LNCaP clone FGC (cell line): ENCODE data around the gene LDB1.

ENCODE experiments used
- DNase-seq: peaks from one replicate; pipeline ENCODE4 v3.0.0-alpha.2; 2011; ENCODE audit warnings: low read depth
- H3K4me3 ChIP-seq: 2 replicates; pipeline ENCODE4 v1.5.1; 2011; ENCODE audit warnings: mild to moderate bottlenecking, low read depth, low read length, control low read depth
- CTCF ChIP-seq: IDR thresholded peaks from 2 replicates; pipeline ENCODE4 v1.5.1; 2012; ENCODE audit warnings: mild to moderate bottlenecking; ENCODE audit not compliant: control insufficient read depth, insufficient read depth; ENCODE audit errors: extremely low read depth

The LDB1 gene

DNA sequence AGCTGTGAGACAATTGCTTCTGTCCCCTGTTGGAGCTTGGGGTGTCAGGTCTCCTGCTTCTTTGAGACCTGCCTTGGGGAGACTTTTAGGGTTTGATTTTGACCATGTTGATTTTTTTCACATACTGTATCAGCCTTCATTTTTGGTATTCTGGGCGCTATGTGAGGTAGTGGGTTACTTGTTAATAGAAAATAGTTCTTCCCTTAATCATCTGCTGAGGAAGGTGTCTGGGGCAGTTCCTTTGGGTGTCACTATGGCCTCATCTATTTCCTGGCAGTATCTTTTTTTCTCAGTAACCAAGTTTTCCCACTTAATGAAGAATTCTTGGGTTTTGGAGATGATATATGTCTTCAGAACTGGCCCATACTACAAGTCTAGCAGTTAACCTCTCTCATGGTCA is 27.4 kb upstream of the LDB1 start:
- no peak for TF ChIP-seq CTCF
- DNase-seq = no peak

GRCh38 chr10:102146971-102147428 is 26.8 kb upstream of the LDB1 start:
- H3K4me3 ChIP-seq = no peak overlapping the region
- TF ChIP-seq CTCF = no peak
- no peak for DNase-seq

More for the DNA sequence above, 27.4 kb upstream of the LDB1 start:
- H3K4me3 ChIP-seq = no peak overlapping the region

DNA sequence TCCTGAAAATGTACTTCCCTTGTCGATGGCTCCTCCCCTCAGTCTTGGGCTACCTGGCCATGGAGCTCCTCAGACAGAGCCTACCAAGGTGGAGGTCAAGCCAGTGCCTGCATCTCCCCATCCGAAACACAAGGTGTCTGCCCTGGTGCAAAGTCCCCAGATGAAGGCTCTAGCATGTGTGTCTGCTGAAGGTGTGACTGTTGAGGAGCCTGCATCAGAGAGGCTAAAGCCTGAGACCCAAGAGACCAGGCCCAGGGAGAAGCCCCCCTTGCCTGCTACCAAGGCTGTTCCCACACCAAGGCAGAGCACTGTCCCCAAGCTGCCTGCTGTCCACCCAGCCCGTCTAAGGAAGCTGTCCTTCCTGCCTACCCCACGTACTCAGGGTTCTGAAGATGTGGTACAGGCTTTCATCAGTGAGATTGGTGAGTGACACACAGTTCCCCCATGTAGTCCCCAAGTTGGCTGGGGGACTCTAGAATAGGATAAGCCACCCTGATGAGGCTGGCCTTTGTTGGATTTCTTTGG is 21.5 kb upstream of the LDB1 start:
- H3K4me3 ChIP-seq = no peak overlapping the region
- no peak for TF ChIP-seq CTCF
- no peak for DNase-seq

DNA sequence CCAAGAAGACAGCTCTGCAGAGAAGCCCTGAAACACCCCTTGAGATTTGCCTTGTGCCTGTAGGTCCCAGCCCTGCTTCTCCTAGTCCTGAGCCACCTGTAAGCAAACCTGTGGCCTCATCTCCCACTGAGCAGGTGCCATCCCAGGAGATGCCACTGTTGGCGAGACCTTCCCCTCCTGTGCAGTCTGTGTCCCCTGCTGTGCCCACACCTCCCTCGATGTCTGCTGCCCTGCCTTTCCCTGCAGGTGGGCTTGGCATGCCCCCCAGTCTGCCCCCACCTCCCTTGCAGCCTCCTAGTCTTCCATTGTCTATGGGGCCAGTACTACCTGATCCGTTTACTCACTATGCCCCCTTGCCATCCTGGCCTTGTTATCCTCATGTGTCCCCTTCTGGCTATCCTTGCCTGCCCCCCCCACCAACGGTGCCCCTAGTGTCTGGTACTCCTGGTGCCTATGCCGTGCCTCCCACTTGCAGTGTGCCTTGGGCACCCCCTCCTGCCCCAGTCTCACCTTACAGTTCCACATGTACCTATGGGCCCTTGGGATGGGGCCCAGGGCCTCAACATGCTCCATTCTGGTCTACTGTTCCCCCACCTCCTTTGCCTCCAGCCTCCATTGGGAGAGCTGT is 20.9 kb upstream of the LDB1 start:
- no peak overlapping the region for H3K4me3 ChIP-seq
- no peak for TF ChIP-seq CTCF
- no peak for DNase-seq

- no peak for TF ChIP-seq CTCF
- H3K4me3 ChIP-seq = no peak overlapping the region
- no peak for DNase-seq
These were observed 20.1 kb upstream of the LDB1 start for GRCh38 chr10:102140218-102140617.

GRCh38 chr10:102139281-102140110 is 19.3 kb upstream of the LDB1 start:
- no peak overlapping the region for H3K4me3 ChIP-seq
- no peak for DNase-seq
- no peak for TF ChIP-seq CTCF
